Astrocyte of the cerebellum (primary cell): ENCODE measurements around the gene ETV5.

Experiments used
- DNase-seq: peaks from one replicate; pipeline ENCODE4 v3.0.0-alpha.2; 2011; ENCODE audit warnings: low read depth
- H3K4me3 ChIP-seq: 2 replicates; pipeline ENCODE4 v1.5.1; 2011; ENCODE audit warnings: mild to moderate bottlenecking, low read depth, low read length, moderate library complexity
- in situ Hi-C: cut with HindIII; loops from 2 replicates; pipeline ENCODE4 v1.10.0; 2017; ENCODE audit warnings: low sequenced_read_pairs
- TF ChIP-seq, protein P1 (sequence below): IDR thresholded peaks from 2 replicates; pipeline ENCODE4 v1.5.1; 2012; ENCODE audit warnings: low read length, low read depth, moderate library complexity, mild to moderate bottlenecking; ENCODE audit errors: missing control alignments

The ETV5 gene

DNA sequence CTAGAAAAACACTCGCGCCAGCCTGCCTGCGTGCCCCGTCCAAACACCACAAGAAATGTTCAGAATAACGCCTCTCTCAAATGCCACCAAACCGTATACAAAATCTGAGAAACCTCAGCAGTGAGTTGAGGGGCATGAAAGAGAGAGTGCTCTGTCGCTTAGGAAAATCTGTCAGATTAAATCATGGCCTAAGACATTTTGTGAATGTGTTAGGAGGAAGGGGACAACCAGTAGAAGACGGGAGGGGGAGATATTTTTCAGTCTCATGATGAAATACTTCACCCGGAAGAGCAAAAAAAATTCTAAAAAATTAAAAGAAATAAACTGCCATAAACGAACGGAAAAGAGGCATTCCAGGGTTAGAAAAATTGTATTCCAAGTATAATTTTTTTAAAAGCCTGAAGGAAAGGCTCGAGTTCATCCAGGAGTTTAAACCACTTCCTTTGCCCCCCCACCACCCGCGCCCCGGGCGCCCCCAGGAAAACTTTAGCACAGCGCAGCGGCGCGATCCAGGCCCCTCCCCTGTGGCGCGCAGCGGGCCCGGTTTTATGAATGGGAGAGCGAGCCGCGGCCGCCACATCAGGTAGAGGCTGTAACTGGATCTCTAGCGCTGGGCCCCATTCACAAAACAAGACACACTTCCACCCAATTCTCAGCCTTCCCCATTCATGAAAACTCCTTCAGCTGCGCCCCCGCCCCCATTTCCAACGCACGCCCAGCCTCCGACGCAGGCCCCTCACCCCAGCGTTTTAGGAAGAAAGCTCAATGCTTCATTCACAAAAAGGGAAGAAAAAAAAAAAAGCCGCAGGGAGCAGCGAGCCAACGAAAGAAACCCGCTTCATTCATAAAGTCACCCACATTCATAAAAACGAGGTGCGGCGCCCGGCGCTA is 1.4 kb downstream of the ETV5 start:
- peak overlapping the region; percentile 85 for H3K4me3 ChIP-seq
- DNase-seq, result peak; percentile 45
- in situ Hi-C loops, result no loop called here
- TF ChIP-seq, protein P1, sequence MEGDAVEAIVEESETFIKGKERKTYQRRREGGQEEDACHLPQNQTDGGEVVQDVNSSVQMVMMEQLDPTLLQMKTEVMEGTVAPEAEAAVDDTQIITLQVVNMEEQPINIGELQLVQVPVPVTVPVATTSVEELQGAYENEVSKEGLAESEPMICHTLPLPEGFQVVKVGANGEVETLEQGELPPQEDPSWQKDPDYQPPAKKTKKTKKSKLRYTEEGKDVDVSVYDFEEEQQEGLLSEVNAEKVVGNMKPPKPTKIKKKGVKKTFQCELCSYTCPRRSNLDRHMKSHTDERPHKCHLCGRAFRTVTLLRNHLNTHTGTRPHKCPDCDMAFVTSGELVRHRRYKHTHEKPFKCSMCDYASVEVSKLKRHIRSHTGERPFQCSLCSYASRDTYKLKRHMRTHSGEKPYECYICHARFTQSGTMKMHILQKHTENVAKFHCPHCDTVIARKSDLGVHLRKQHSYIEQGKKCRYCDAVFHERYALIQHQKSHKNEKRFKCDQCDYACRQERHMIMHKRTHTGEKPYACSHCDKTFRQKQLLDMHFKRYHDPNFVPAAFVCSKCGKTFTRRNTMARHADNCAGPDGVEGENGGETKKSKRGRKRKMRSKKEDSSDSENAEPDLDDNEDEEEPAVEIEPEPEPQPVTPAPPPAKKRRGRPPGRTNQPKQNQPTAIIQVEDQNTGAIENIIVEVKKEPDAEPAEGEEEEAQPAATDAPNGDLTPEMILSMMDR, result no peak

DNA sequence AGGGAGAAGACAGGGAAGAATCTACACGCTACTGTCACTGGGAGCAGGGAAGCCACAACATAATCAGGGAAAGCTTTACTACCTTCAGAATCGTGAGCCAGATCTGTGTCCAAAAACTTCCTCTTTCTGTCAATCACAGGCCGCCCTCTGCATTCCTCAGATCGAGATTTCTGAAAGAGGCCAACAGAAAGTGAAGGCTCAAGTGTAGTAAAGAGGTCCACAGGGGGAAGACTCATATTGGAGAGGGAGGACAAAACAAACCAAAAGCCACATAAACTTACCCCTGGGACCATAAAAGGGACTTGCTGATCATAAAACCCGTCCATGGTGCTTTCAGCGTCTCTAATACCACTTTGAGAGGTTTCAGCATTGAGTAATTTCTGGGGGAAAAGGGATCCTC is 3.3 kb downstream of the ETV5 start:
- TF ChIP-seq, protein P1, result no peak
- DNase-seq, result no peak
- in situ Hi-C loops, result no loop called here
- no peak overlapping the region for H3K4me3 ChIP-seq

DNA sequence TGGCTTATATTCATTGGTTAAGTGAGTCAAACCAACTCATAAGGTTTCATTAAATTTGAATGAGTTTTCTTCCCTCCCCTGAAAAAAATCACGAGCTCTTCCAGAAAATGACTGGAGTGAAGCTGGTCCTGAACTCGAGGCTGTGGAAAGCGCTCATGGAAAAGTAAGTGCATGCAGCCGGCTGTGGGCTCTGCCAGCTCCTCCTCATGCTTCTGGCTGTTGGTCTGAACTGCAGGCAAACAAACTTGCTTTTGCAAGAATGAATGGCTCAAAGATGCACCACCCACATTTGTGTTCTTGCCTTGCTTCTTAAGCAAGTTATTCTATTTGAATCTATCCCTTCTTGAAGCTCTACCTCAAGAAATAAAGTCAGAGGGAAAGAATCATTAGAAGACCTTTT is 6.2 kb downstream of the ETV5 start:
- DNase-seq, result no peak
- TF ChIP-seq, protein P1, result no peak
- no peak overlapping the region for H3K4me3 ChIP-seq
- in situ Hi-C loops, result no loop called here

- TF ChIP-seq, protein P1, result no peak
- no peak overlapping the region for H3K4me3 ChIP-seq
- in situ Hi-C loops, result no loop called here
- no peak for DNase-seq
These were observed 8.5 kb downstream of the ETV5 start for GRCh38 chr3:186100398-186100797.

GRCh38 chr3:186099178-186099577 is 9.7 kb downstream of the ETV5 start:
- TF ChIP-seq, protein P1, result no peak
- in situ Hi-C loops, result no loop called here
- no peak overlapping the region for H3K4me3 ChIP-seq
- peak; percentile 41 for DNase-seq

DNA sequence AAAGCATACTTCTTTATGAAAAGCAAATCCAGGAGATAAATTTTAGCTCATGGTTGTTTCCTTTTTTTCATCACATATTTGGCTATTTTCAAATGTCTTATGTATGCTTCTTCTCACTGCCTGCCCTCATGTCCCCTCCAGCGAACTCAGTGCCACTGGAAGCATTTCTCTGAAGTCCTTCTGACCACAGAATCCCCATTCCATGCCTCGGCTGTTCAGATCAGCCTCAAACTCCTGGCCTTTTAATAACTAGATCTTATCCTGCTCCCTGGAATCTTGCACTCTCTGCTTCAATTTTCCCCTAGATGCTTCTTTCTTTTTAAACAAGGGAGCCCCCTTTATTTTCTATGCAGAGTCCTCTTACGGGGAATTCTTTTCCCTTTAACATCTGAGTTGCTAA is 10.1 kb downstream of the ETV5 start:
- in situ Hi-C loops, result no loop called here
- H3K4me3 ChIP-seq, result no peak overlapping the region
- TF ChIP-seq, protein P1, result no peak
- no peak for DNase-seq
